ENCODE results near the gene ACY1. TPM values are rescaled to one million over a fixed set of nuclear protein-coding genes. Genes with fewer than 3 reads are reported as not detected.

Gene ACY1
- total and polyA plus RNA-seq, 2 of the 13 experiments (the other 11 are each of a cell fraction or from before 2014, with no cell fraction given), result 113 to 162 TPM

DNA sequence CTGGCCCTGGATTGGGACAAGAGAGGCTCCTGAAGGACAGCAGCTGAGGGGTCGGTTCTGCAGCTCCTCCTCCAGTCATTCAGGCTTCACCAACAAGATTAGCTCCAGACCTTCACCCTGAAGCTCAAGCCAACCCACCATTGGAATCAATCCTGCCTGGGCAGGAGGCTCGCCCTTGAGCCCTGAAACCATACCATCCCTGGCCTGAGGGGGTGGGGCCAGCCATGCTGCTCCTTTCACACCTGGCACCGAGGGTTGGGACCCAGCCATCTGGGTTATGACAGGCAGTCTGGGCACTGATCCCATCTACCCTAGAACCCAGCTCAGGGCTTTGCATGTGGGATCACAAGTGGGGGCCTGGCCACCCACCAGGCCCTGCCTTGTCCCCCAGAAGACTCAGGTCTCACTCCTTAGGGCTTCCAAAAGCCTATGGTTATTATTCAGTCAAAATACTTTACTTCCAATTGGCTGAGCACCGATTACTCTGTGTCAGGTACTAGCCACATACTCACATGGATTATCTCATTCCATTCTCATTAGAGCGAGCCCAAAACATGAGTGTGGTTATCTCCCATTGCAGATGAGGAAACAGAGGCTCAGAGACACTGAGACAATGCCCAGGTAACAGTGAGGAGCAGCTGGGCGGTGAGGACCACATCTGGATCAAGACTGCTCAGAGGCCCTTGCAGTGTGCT, 12.6 kb upstream of the ACY1 start:
- H2AFZ ChIP-seq (ENCODE audit: low read length), result no peak overlapping the region
- H3K4me1 ChIP-seq (ENCODE audit: insufficient read depth, low read length), result peaks cover 78% of the 10 kb centered on the region
- no peaks in the 10 kb centered on the region for H4K20me1 ChIP-seq (ENCODE audit: insufficient read depth, low read length)
- no peaks in the 10 kb centered on the region for H3K9me3 ChIP-seq (ENCODE audit: low read length)
- no peak for DNase-seq (ENCODE audit: low spot score)
- no peak for ATAC-seq
- no peak overlapping the region for H3K9ac ChIP-seq (ENCODE audit: insufficient read depth, low read depth, low read length)
- no peak overlapping the region for H3K4me2 ChIP-seq (ENCODE audit: low read depth, low read length)
- BruUV-seq (replicated peaks), result no TSS peak
- no peak overlapping the region for H3K27ac ChIP-seq (ENCODE audit: extremely low read length, insufficient read depth, low read length)
- POLR2A ChIA-PET, result interaction anchor here (6.2 to 6.8 kb wide), 2 partner anchors 13 to 28 kb away, joined by 59 to 80 read pairs; partner anchors contain the start of genes ACY1, PARP3 and RRP9
- FAIRE-seq, result no peak
- peaks cover 2 to 5% of the 10 kb centered on the region in 2 experiments; a peak in 1 of 5 replicates for H3K36me3 ChIP-seq (replicated peaks in 1 of 2; ENCODE audit: control insufficient read depth in 1 of 2, insufficient read depth in 2 of 2, low read length in 2 of 2)
- H3K79me2 ChIP-seq (ENCODE audit: insufficient read depth, low read length), result peaks cover 14% of the 10 kb centered on the region
- no peak overlapping the region for H3K4me3 ChIP-seq (replicated peaks in 1 of 3; ENCODE audit: insufficient read depth in 1 of 3, low read depth in 2 of 3, low read length in 3 of 3)
- H3K27me3 ChIP-seq (ENCODE audit: control insufficient read depth in 1 of 2, insufficient read depth in 2 of 2, low read length in 2 of 2), result no peaks in the 10 kb centered on the region; a peak in 1 of 5 replicates
- intact Hi-C loops (cut with micrococcal nuclease; ENCODE audit: unreplicated experiment), result no loop called here
- CTCF ChIA-PET (ENCODE audit: low intra/inter-chr PET ratio, low total read pairs), result no interaction called here
- WGBS (ENCODE audit: low lambda C conversion rate), result 88% methylated on average over 4 of the region's 6 CpGs
- in situ Hi-C loops (cut with HindIII; ENCODE audit: extremely low pct_ligation_motif_present, low pct_unique_long_range_greater_than_20kb), result no loop called here
- TF ChIP-seq ZNF296 (CRISPR knock-in tag; conservative IDR thresholded peaks at IDR 0.05) (no peak), ZNF629 (CRISPR knock-in tag; conservative IDR thresholded peaks at IDR 0.05) (0 out of 2 replicates have a peak, but pooled peaks have one; percentile 1)

DNA sequence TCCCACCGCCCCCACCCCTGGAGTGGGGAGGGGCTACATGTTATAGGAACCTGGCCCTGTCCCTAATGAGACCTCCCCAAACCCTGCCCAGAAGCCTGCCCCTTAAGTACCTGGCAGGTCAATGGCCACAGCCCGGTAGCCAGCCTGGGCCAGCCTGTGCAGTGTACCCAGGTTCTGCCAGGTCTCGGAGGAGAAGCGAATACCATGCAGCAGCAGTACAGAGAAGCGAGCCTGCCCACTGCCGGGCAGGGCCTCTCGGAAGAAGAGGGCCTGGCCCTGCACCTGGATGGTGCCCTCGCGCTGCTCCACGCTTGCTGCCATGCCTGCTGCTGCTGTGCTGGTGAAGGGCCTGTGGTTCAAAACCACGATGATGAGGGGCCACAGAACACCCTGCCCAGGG, 12.0 kb upstream of the ACY1 start:
- no peak for ATAC-seq
- H2AFZ ChIP-seq (ENCODE audit: low read length), result no peak overlapping the region
- no peak for DNase-seq (ENCODE audit: low spot score)
- ChIA-PET POLR2A (interaction anchor here (5.5 to 6.8 kb wide), 2 partner anchors 12 to 29 kb away, joined by 59 to 173 read pairs; partner anchors contain the start of genes ACY1, PARP3 and RRP9), CTCF (ENCODE audit: low intra/inter-chr PET ratio, low total read pairs) (no interaction called here)
- no peaks in the 10 kb centered on the region for H4K20me1 ChIP-seq (ENCODE audit: insufficient read depth, low read length)
- no TSS peak for BruUV-seq (replicated peaks)
- in situ Hi-C loops (cut with HindIII; ENCODE audit: extremely low pct_ligation_motif_present, low pct_unique_long_range_greater_than_20kb) (no loop called here), intact Hi-C loops (cut with micrococcal nuclease; ENCODE audit: unreplicated experiment) (no loop called here)
- TF ChIP-seq POLR2AphosphoS5 (IDR thresholded peaks at IDR 0.05; ENCODE audit: low read depth, low read length) (no peak), ZNF746 (CRISPR knock-in tag; IDR thresholded peaks at IDR 0.05) (no peak), BCL6 (CRISPR knock-in tag; IDR thresholded peaks at IDR 0.05) (no peak), ERF (CRISPR knock-in tag; IDR thresholded peaks at IDR 0.05) (no peak), SRF (IDR thresholded peaks at IDR 0.05; ENCODE audit: low read depth, low read length) (no peak), HNRNPL (IDR thresholded peaks at IDR 0.05; ENCODE audit: low read depth, low read length) (0 out of 2 replicates have a peak, but pooled peaks have one; percentile 29)
- H3K4me3 ChIP-seq (replicated peaks in 1 of 3; ENCODE audit: insufficient read depth in 1 of 3, low read depth in 2 of 3, low read length in 3 of 3), result no peak overlapping the region
- H3K4me1 ChIP-seq (ENCODE audit: insufficient read depth, low read length), result peaks cover 74% of the 10 kb centered on the region
- H3K27me3 ChIP-seq (ENCODE audit: control insufficient read depth in 1 of 2, insufficient read depth in 2 of 2, low read length in 2 of 2), result no peaks in the 10 kb centered on the region; a peak in 1 of 5 replicates
- H3K9ac ChIP-seq (ENCODE audit: insufficient read depth, low read depth, low read length), result no peak overlapping the region
- no peak for FAIRE-seq
- no peak overlapping the region for H3K4me2 ChIP-seq (ENCODE audit: low read depth, low read length)
- peaks cover 2 to 5% of the 10 kb centered on the region in 2 experiments; a peak in 1 of 5 replicates for H3K36me3 ChIP-seq (replicated peaks in 1 of 2; ENCODE audit: control insufficient read depth in 1 of 2, insufficient read depth in 2 of 2, low read length in 2 of 2)
- peaks cover 14% of the 10 kb centered on the region for H3K79me2 ChIP-seq (ENCODE audit: insufficient read depth, low read length)
- H3K9me3 ChIP-seq (ENCODE audit: low read length), result no peaks in the 10 kb centered on the region
- no peak overlapping the region for H3K27ac ChIP-seq (ENCODE audit: extremely low read length, insufficient read depth, low read length)
- WGBS (ENCODE audit: low lambda C conversion rate), result no CpG with 5 or more reads among the region's 11 CpGs

Data from HepG2 (cell line).